Measurements from ENCODE around the gene KDM4C. TPM values are rescaled to one million over a fixed set of nuclear protein-coding genes. Genes with fewer than 3 reads are reported as not detected.

KDM4C gene
- total and polyA plus RNA-seq, 2 of the 8 experiments (the other 6 are each of a cell fraction or from before 2014, with no cell fraction given), result 13.0 to 26.1 TPM

DNA sequence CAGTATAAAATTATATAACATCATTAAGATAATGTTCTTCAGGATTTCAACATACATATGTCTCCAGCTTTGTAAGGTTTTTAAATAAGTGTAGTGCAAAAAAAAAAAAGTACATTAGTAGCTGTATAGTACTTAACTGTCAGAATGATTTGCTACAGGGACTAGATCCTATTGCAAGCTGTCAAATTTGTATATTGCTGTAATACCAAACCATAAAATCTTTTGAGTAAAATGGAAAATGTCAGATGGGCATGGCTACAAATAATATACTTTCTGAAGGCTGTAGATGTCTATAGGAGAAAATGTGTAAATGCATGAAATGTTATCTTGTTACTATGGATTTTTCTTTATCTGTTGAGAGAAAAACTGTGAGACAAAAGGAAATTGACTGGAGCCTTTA, 298.5 kb downstream of the KDM4C start:
- Histone ChIP-seq H2AK5ac (ENCODE audit: low read depth, low read length) (no peak overlapping the region), H3K56ac (replicated peaks; ENCODE audit: insufficient read length, low read depth, low read length) (no peak overlapping the region), H3K4me3 (ENCODE audit: extremely low read depth in 1 of 4, insufficient read depth in 2 of 4, low read depth in 3 of 4, low read length in 4 of 4) (no peak overlapping the region), H3K23me2 (ENCODE audit: low read depth, low read length) (no peaks in the 10 kb centered on the region), H2BK12ac (ENCODE audit: low read depth, low read length) (no peak overlapping the region), H2BK120ac (replicated peaks; ENCODE audit: low read depth, low read length) (no peak overlapping the region), H3K18ac (ENCODE audit: extremely low read depth, low read length) (no peak overlapping the region), H3K27me3 (replicated peaks in 1 of 4; ENCODE audit: control insufficient read depth in 3 of 4, extremely low read depth in 1 of 4, insufficient read depth in 3 of 4, low read length in 3 of 4) (no peaks in the 10 kb centered on the region), H3K14ac (ENCODE audit: insufficient read length) (no peak overlapping the region), H3K36me3 (ENCODE audit: control insufficient read depth in 2 of 4, insufficient read depth in 4 of 4, low read length in 3 of 4) (no peaks in the 10 kb centered on the region), H3K23ac (ENCODE audit: insufficient read length) (no peak overlapping the region), H4K91ac (replicated peaks; ENCODE audit: insufficient read length, low read length) (no peak overlapping the region), H4K8ac (ENCODE audit: extremely low read depth, insufficient read depth, low read length) (no peak overlapping the region), H2BK20ac (ENCODE audit: low read length) (no peak overlapping the region), H2BK15ac (ENCODE audit: low read length) (no peak overlapping the region), H2AFZ (ENCODE audit: low read length) (no peak overlapping the region), H4K5ac (ENCODE audit: insufficient read length, low read depth, low read length) (no peak overlapping the region), H3K9ac (replicated peaks in 1 of 4; ENCODE audit: extremely low read depth in 1 of 4, low read depth in 3 of 4, low read length in 3 of 4) (no peak overlapping the region), H3K4ac (replicated peaks; ENCODE audit: insufficient read length, low read depth, low read length) (no peak overlapping the region), H3K79me2 (ENCODE audit: control insufficient read depth in 1 of 2, insufficient read depth in 2 of 2, low read length in 2 of 2) (no peaks in the 10 kb centered on the region), H3K4me2 (ENCODE audit: insufficient read depth in 1 of 2, low read depth in 2 of 2, low read length in 2 of 2) (no peak overlapping the region), H4K20me1 (replicated peaks in 1 of 2; ENCODE audit: control insufficient read depth in 1 of 2, insufficient read depth in 2 of 2, low read length in 2 of 2) (no peaks in the 10 kb centered on the region), H3K79me1 (ENCODE audit: low read depth, low read length) (no peaks in the 10 kb centered on the region), H3K9me3 (ENCODE audit: insufficient read depth in 2 of 2, low read depth in 1 of 2, low read length in 1 of 2) (no peaks in the 10 kb centered on the region), H3K4me1 (replicated peaks in 1 of 4; ENCODE audit: control insufficient read depth in 3 of 4, insufficient read depth in 4 of 4, low read length in 3 of 4) (peaks cover 0 to 4% (median 1%) of the 10 kb centered on the region in 4 experiments; a peak in 3 of 7 replicates), H3K27ac (ENCODE audit: low read depth, low read length) (no peak overlapping the region), H2BK5ac (ENCODE audit: low read depth, low read length) (no peak overlapping the region)
- DNase-seq (ENCODE audit: low read depth in 1 of 2, low spot score in 2 of 2) (no peak), FAIRE-seq (no peak)
- ChIA-PET CTCF (ENCODE audit: partially characterized antibody) (interaction anchor here (0.8 to 1.6 kb wide), 3 partner anchors 41 to 308 kb away, joined by 3 to 4 read pairs (median 3); no protein-coding TSS in a partner anchor), POLR2A (ENCODE audit: partially characterized antibody) (no interaction called here)
- TF ChIP-seq NRF1 (IDR thresholded peaks at IDR 0.05; ENCODE audit: low read depth, low read length), result no peak
- no peak for TF ChIP-seq GABPA (IDR thresholded peaks at IDR 0.05; ENCODE audit: borderline replicate concordance, insufficient read depth, low read length)
- TF ChIP-seq FOSL1 (IDR thresholded peaks at IDR 0.05; ENCODE audit: insufficient read depth, low read depth, low read length), result no peak
- no peak for TF ChIP-seq SIX5 (IDR thresholded peaks at IDR 0.05; ENCODE audit: low read depth, low read length)

Measured in H1 (cell line).